HepG2 (cell line): ENCODE data around the gene STARD10. TPM values are rescaled to one million over a fixed set of nuclear protein-coding genes. Genes with fewer than 3 reads are reported as not detected.

Experiments
- CSRNP2 ChIP-seq: sonication (generic); formaldehyde crosslinking; conservative IDR thresholded peaks from 2 replicates; pipeline ENCODE4 v1.8.0; 2022; ENCODE audit warnings: low read depth, missing genetic modification reagents
- IRF2 ChIP-seq: IDR thresholded peaks from 2 replicates; pipeline ENCODE4 v1.6.1; 2018; ENCODE audit warnings: missing genetic modification reagents, missing compliant biosample characterization
- PAF1 ChIP-seq: IDR thresholded peaks from 2 replicates; pipeline ENCODE4 v1.6.1; 2016; ENCODE audit warnings: missing genetic modification reagents, missing compliant biosample characterization
- SOX6 ChIP-seq, 2 experiments: fragments of 450-650 bp in 1 of 2; sonication (generic) in 1 of 2; formaldehyde crosslinking in 1 of 2; IDR thresholded peaks; 2 replicates each; pipeline versions ENCODE4 v1.4.0 to v1.6.1; 2017 to 2020; ENCODE audit warnings: antibody characterized with exemption in 1 of 2, mild to moderate bottlenecking in 1 of 2, missing genetic modification reagents in 1 of 2
- SRY ChIP-seq: sonication (generic); formaldehyde crosslinking; IDR thresholded peaks from 2 replicates; pipeline ENCODE4 v1.8.0; 2022; ENCODE audit warnings: mild to moderate bottlenecking, missing genetic modification reagents
- THRA ChIP-seq: sonication (generic); formaldehyde crosslinking; IDR thresholded peaks from 2 replicates; pipeline ENCODE4 v1.4.0; 2020; ENCODE audit warnings: missing genetic modification reagents, borderline replicate concordance
- ZNF331 ChIP-seq: sonication (generic); formaldehyde crosslinking; IDR thresholded peaks from 2 replicates; pipeline ENCODE4 v1.4.0; 2020; ENCODE audit warnings: missing genetic modification reagents
- ZNF609 ChIP-seq: sonication (generic); formaldehyde crosslinking; IDR thresholded peaks from 2 replicates; pipeline ENCODE4 v1.4.0; 2020; ENCODE audit warnings: mild to moderate bottlenecking, missing genetic modification reagents, borderline replicate concordance
- ZNF652 ChIP-seq: IDR thresholded peaks from 2 replicates; pipeline ENCODE4 v1.6.1; 2016; ENCODE audit warnings: low read depth, borderline replicate concordance
- ZNF777 ChIP-seq: sonication (generic); formaldehyde crosslinking; IDR thresholded peaks from 2 replicates; pipeline ENCODE4 v1.4.0; 2020; ENCODE audit warnings: missing genetic modification reagents
- polyA plus RNA-seq, 8 experiments: library from polyadenylated mRNA; depleted of rRNA in 3 of 8; stranded (reverse) in 7 of 8; unstranded in 1 of 8; fragments of >200 nt; fragmentation: Illumina TruSeq in 4 of 8; extraction: Trizol in 4 of 8; gene quantifications; 2 replicates each; pipeline versions ENCODE4 v1.2.1 to v1.2.3, GENCODE V29; 2011 to 2016; ENCODE audit warnings: low read depth in 4 of 8, missing spikeins in 1 of 8, mixed read lengths in 1 of 8; ENCODE audit not compliant: insufficient read depth in 1 of 8
- total RNA-seq, 5 experiments: library from RNA; depleted of rRNA; stranded (reverse); fragments of >200 nt; fragmentation: Illumina TruSeq; extraction: Trizol; gene quantifications; 2 replicates each; pipeline ENCODE4 v1.2.3, GENCODE V29; 2016; ENCODE audit warnings: low read depth in 1 of 5
- TF ChIP-seq, protein P1 (sequence below): sonication (generic); formaldehyde crosslinking; IDR thresholded peaks from 2 replicates; pipeline ENCODE4 v1.4.0; 2020; ENCODE audit warnings: mild to moderate bottlenecking, missing genetic modification reagents

STARD10 gene
- total and polyA plus RNA-seq, 2 of the 13 experiments (the other 11 are each of a cell fraction or from before 2014, with no cell fraction given): 260 to 341 TPM

DNA sequence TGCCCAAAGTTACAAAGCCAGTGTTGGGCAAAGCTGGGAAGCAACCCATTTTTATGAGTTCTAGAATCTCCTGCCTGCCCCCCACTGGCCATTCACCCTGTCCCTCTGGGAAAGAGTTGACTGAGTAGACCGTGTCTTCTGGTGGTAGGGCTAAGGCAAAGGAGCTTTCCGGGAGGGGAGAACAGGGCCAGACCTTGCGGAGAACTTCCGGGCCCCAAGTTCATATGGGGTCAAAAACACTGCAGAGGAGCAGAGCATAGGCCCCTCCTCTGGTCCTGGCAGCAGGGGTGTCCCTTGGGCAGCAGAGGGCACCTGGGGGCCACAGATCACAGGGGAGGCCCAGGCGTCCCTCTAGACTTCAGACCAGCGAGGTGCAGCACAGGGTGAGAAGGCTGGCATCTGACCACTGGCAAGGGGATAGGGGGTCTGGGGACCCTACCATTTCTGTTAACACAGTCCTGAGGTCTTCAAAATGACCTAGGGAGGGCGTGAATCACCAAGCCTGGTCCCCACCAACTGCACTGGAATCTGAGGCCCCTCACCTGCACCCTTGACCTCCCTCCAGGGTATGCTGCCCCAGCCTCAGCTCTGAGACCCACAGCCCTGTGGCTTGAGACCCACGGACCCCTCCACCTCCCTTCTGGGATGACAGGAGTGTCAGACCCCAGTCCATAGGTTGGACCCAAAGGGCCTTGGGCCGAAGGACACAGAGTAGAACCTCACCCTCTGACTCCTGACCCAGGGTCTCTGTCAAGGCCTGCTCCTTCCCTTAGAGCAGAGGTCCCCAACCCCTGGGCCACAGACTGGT is 40.3 kb downstream of the STARD10 start (continued):
- TF ChIP-seq, protein P1, sequence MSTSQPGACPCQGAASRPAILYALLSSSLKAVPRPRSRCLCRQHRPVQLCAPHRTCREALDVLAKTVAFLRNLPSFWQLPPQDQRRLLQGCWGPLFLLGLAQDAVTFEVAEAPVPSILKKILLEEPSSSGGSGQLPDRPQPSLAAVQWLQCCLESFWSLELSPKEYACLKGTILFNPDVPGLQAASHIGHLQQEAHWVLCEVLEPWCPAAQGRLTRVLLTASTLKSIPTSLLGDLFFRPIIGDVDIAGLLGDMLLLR (CRISPR knock-in tag): 0 out of 2 replicates have a peak, but pooled peaks have one; percentile 31
- TF ChIP-seq PAF1 (no peak), SOX6 (IDR thresholded peaks at IDR 0.05) (no peak), SOX6 (CRISPR knock-in tag; IDR thresholded peaks at IDR 0.05) (no peak), ZNF331 (CRISPR knock-in tag) (no peak), THRA (CRISPR knock-in tag) (peak; percentile 83; the same call in 1 of the 2 replicates), SRY (CRISPR knock-in tag) (no peak), IRF2 (no peak), ZNF652 (CRISPR knock-in tag) (no peak), ZNF777 (CRISPR knock-in tag) (peak; percentile 25; the same call in 1 of the 2 replicates), ZNF609 (CRISPR knock-in tag) (no peak), CSRNP2 (CRISPR knock-in tag) (no peak)
